Liver (tissue), 9 donors: ENCODE measurements around the gene TPH1. TPM values are rescaled to one million over a fixed set of nuclear protein-coding genes. Genes with fewer than 3 reads are reported as not detected.

Experiments used
- DNase-seq: peaks from one replicate; pipeline ENCODE4 v3.0.0-alpha.2; 2017; ENCODE audit warnings: low spot score
- H3K27ac ChIP-seq, 2 donors: one replicate each; pipeline ENCODE4 v1.7.0; 2013; ENCODE audit warnings: inconsistent platforms in 2 of 2, low read length in 2 of 2, control low read depth in 1 of 2, low read depth in 1 of 2, mild to moderate bottlenecking in 1 of 2
- H3K27me3 ChIP-seq, 4 donors: one replicate each; pipeline versions ENCODE4 v1.6.1 to v1.7.0; 2013; ENCODE audit warnings: low read length in 3 of 4, inconsistent platforms in 1 of 4, mild to moderate bottlenecking in 1 of 4, moderate library complexity in 1 of 4; ENCODE audit not compliant: control insufficient read depth in 4 of 4, insufficient read depth in 4 of 4
- H3K36me3 ChIP-seq, 4 donors: one replicate each; pipeline versions ENCODE4 v1.6.1 to v1.7.0; 2013; ENCODE audit warnings: low read length in 3 of 4, mild to moderate bottlenecking in 3 of 4, low read depth in 1 of 4, moderate library complexity in 1 of 4; ENCODE audit not compliant: control insufficient read depth in 4 of 4, insufficient read depth in 3 of 4
- H3K4me1 ChIP-seq, 4 donors: one replicate each; pipeline versions ENCODE4 v1.6.1 to v1.7.0; 2013; ENCODE audit warnings: low read length in 3 of 4, mild to moderate bottlenecking in 3 of 4, moderate library complexity in 1 of 4; ENCODE audit not compliant: control insufficient read depth in 4 of 4, insufficient read depth in 4 of 4
- H3K4me3 ChIP-seq, 3 donors: one replicate each; pipeline versions ENCODE4 v1.6.1 to v1.7.0; 2013; ENCODE audit warnings: low read length in 3 of 3, control low read depth in 1 of 3, low read depth in 1 of 3, mild to moderate bottlenecking in 1 of 3
- H3K9ac ChIP-seq, 2 donors: one replicate each; pipeline ENCODE4 v1.7.0; 2013; ENCODE audit warnings: low read length in 2 of 2, mild to moderate bottlenecking in 2 of 2, moderate library complexity in 2 of 2, control low read depth in 1 of 2, low read depth in 1 of 2
- H3K9me3 ChIP-seq, 4 donors: one replicate each; pipeline versions ENCODE4 v1.6.1 to v1.7.0; 2013; ENCODE audit warnings: low read length in 3 of 4; ENCODE audit not compliant: control insufficient read depth in 4 of 4
- ATF3 ChIP-seq: IDR thresholded peaks from 2 replicates; pipeline ENCODE4 v1.6.1; 2016; ENCODE audit warnings: antibody characterized with exemption
- CTCF ChIP-seq: fragments of 150-350 bp; IDR thresholded peaks from 2 replicates; pipeline ENCODE4 v1.5.1; 2017; ENCODE audit warnings: improper control_type of control experiment, low read depth, low read length; ENCODE audit not compliant: missing input control
- FOXA1 ChIP-seq: IDR thresholded peaks from 2 replicates; pipeline ENCODE4 v1.6.1; 2016; ENCODE audit warnings: antibody characterized with exemption
- FOXA2 ChIP-seq: IDR thresholded peaks from 2 replicates; pipeline ENCODE4 v1.6.1; 2016; ENCODE audit warnings: antibody characterized with exemption
- GABPA ChIP-seq, 2 donors: IDR thresholded peaks in 1 of 2; conservative IDR thresholded peaks in 1 of 2; 2 replicates each; pipeline ENCODE4 v1.6.1; 2016; ENCODE audit warnings: antibody characterized with exemption in 2 of 2, mild to moderate bottlenecking in 1 of 2, moderate library complexity in 1 of 2
- HNF4A ChIP-seq, 2 donors: conservative IDR thresholded peaks; 2 replicates each; pipeline ENCODE4 v1.6.1; 2016; ENCODE audit warnings: antibody characterized with exemption in 2 of 2, mild to moderate bottlenecking in 2 of 2
- HNF4G ChIP-seq: IDR thresholded peaks from 2 replicates; pipeline ENCODE4 v1.6.1; 2016; ENCODE audit warnings: antibody characterized with exemption
- JUND ChIP-seq, 2 donors: IDR thresholded peaks; 2 replicates each; pipeline ENCODE4 v1.6.1; 2016; ENCODE audit warnings: antibody characterized with exemption in 2 of 2
- RXRA ChIP-seq, 2 donors: IDR thresholded peaks; 2 replicates each; pipeline ENCODE4 v1.6.1; 2017 to 2018; ENCODE audit warnings: antibody characterized with exemption in 2 of 2, mild to moderate bottlenecking in 1 of 2
- SP1 ChIP-seq: IDR thresholded peaks from 2 replicates; pipeline ENCODE4 v1.6.1; 2018; ENCODE audit warnings: antibody characterized with exemption, mild to moderate bottlenecking
- TAF1 ChIP-seq: conservative IDR thresholded peaks from 2 replicates; pipeline ENCODE4 v1.6.1; 2016; ENCODE audit warnings: antibody characterized with exemption, mild to moderate bottlenecking
- YY1 ChIP-seq: IDR thresholded peaks from 2 replicates; pipeline ENCODE4 v1.6.1; 2016; ENCODE audit warnings: antibody characterized with exemption, mild to moderate bottlenecking
- WGBS: extraction: QIAGEN DNeasy Blood & Tissue Kit; methylation state at CpG from one replicate; pipeline ENCODE4 v1.1.7; 2013; 5-methylcytosine and 5-hydroxymethylcytosine counted together
- polyA plus RNA-seq, 2 donors: library from polyadenylated mRNA; stranded (reverse) in 1 of 2; unstranded in 1 of 2; fragments of 200-250 nt in 1 of 2; fragments of >200 nt in 1 of 2; fragmentation: Nextera tagmentation in 1 of 2; extraction: Ambion mirVana in 1 of 2; gene quantifications; one replicate each; pipeline versions ENCODE4 v1.2.1 to v1.2.3, GENCODE V29; 2013 to 2015
- total RNA-seq, 2 donors: library from RNA; depleted of rRNA; stranded (reverse); fragments of >200 nt; gene quantifications; one replicate each; pipeline ENCODE4 v1.2.3, GENCODE V29; 2014
- TF ChIP-seq, protein P1 (sequence below): IDR thresholded peaks from 2 replicates; pipeline ENCODE4 v1.6.1; 2016; ENCODE audit warnings: antibody characterized with exemption
- TF ChIP-seq, protein P2 (sequence below): IDR thresholded peaks from 2 replicates; pipeline ENCODE4 v1.6.1; 2016; ENCODE audit warnings: antibody characterized with exemption, mild to moderate bottlenecking
- TF ChIP-seq, protein P3 (sequence below): IDR thresholded peaks from 2 replicates; pipeline ENCODE4 v1.6.1; 2016; ENCODE audit warnings: antibody characterized with exemption
- donor health status: healthy.
- donor health status: healthy.
- donor health status: healthy.
- donor health status: healthy.
- donor health status: healthy.

Gene TPH1
- total and polyA plus RNA-seq, 4 donors: 0.01 to 0.19 (median 0.10) TPM

- H3K36me3 ChIP-seq: no peaks in the 10 kb centered on the region
- DNase-seq: no peak
- no peak overlapping the region for H3K4me3 ChIP-seq
- H3K27me3 ChIP-seq: no peaks in the 10 kb centered on the region
- TF ChIP-seq, protein P1, sequence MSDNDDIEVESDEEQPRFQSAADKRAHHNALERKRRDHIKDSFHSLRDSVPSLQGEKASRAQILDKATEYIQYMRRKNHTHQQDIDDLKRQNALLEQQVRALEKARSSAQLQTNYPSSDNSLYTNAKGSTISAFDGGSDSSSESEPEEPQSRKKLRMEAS: no peak
- TF ChIP-seq RXRA (IDR thresholded peaks at IDR 0.05): no peak
- no peak for TF ChIP-seq HNF4G
- TF ChIP-seq FOXA1: no peak
- TF ChIP-seq, protein P2, sequence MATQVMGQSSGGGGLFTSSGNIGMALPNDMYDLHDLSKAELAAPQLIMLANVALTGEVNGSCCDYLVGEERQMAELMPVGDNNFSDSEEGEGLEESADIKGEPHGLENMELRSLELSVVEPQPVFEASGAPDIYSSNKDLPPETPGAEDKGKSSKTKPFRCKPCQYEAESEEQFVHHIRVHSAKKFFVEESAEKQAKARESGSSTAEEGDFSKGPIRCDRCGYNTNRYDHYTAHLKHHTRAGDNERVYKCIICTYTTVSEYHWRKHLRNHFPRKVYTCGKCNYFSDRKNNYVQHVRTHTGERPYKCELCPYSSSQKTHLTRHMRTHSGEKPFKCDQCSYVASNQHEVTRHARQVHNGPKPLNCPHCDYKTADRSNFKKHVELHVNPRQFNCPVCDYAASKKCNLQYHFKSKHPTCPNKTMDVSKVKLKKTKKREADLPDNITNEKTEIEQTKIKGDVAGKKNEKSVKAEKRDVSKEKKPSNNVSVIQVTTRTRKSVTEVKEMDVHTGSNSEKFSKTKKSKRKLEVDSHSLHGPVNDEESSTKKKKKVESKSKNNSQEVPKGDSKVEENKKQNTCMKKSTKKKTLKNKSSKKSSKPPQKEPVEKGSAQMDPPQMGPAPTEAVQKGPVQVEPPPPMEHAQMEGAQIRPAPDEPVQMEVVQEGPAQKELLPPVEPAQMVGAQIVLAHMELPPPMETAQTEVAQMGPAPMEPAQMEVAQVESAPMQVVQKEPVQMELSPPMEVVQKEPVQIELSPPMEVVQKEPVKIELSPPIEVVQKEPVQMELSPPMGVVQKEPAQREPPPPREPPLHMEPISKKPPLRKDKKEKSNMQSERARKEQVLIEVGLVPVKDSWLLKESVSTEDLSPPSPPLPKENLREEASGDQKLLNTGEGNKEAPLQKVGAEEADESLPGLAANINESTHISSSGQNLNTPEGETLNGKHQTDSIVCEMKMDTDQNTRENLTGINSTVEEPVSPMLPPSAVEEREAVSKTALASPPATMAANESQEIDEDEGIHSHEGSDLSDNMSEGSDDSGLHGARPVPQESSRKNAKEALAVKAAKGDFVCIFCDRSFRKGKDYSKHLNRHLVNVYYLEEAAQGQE: no peak
- TF ChIP-seq SP1: no peak
- TF ChIP-seq JUND (IDR thresholded peaks at IDR 0.05): no peak
- TF ChIP-seq FOXA2: no peak
- TF ChIP-seq CTCF: no peak
- TF ChIP-seq GABPA (IDR thresholded peaks at IDR 0.05 in 1 of 2, conservative IDR thresholded peaks at IDR 0.05 in 1 of 2): no peak
- no peak for TF ChIP-seq ATF3
- H3K4me1 ChIP-seq: peaks cover 6 to 24% (median 20%) of the 10 kb centered on the region in 4 donors
- no peaks in the 10 kb centered on the region for H3K9me3 ChIP-seq
- WGBS: 72% methylated on average over 5 of the region's 5 CpGs
- H3K9ac ChIP-seq: no peak overlapping the region
- H3K27ac ChIP-seq: no peak overlapping the region
These were observed 17.1 kb upstream of the TPH1 start for GRCh38 chr11:18063125-18063524.

- no peak for DNase-seq
- Histone ChIP-seq H3K9ac (no peak overlapping the region), H3K27me3 (no peaks in the 10 kb centered on the region), H3K27ac (no peak overlapping the region), H3K9me3 (no peaks in the 10 kb centered on the region), H3K4me3 (no peak overlapping the region), H3K36me3 (no peaks in the 10 kb centered on the region), H3K4me1 (peaks cover 6 to 24% (median 20%) of the 10 kb centered on the region in 4 donors)
- TF ChIP-seq HNF4A (conservative IDR thresholded peaks at IDR 0.05) (peak; percentile 31 to 83), HNF4G (peak; percentile 34), SP1 (peak; percentile 32), YY1 (no peak), RXRA (IDR thresholded peaks at IDR 0.05) (peak; percentile 13 to 70), TAF1 (no peak)
- TF ChIP-seq, protein P3, sequence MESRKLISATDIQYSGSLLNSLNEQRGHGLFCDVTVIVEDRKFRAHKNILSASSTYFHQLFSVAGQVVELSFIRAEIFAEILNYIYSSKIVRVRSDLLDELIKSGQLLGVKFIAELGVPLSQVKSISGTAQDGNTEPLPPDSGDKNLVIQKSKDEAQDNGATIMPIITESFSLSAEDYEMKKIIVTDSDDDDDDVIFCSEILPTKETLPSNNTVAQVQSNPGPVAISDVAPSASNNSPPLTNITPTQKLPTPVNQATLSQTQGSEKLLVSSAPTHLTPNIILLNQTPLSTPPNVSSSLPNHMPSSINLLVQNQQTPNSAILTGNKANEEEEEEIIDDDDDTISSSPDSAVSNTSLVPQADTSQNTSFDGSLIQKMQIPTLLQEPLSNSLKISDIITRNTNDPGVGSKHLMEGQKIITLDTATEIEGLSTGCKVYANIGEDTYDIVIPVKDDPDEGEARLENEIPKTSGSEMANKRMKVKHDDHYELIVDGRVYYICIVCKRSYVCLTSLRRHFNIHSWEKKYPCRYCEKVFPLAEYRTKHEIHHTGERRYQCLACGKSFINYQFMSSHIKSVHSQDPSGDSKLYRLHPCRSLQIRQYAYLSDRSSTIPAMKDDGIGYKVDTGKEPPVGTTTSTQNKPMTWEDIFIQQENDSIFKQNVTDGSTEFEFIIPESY: no peak
- WGBS: 62% methylated on average over 2 of the region's 2 CpGs
These were observed 15.3 kb upstream of the TPH1 start for GRCh38 chr11:18061351-18061750.
